AG10803 (cell line): ENCODE results near the gene MAPK12.

Source experiments
- DNase-seq: peaks from one replicate; pipeline ENCODE4 v3.0.0; 2010; ENCODE audit warnings: low read depth
- H3K4me3 ChIP-seq: 2 replicates; pipeline ENCODE4 v1.5.1; 2011; ENCODE audit warnings: mild to moderate bottlenecking, low read length, control low read depth
- TF ChIP-seq, protein P1 (sequence below): conservative IDR thresholded peaks from 2 replicates; pipeline ENCODE4 v1.5.1; 2011; ENCODE audit warnings: mild to moderate bottlenecking, low read length, control low read depth, inconsistent platforms

The MAPK12 gene

DNA sequence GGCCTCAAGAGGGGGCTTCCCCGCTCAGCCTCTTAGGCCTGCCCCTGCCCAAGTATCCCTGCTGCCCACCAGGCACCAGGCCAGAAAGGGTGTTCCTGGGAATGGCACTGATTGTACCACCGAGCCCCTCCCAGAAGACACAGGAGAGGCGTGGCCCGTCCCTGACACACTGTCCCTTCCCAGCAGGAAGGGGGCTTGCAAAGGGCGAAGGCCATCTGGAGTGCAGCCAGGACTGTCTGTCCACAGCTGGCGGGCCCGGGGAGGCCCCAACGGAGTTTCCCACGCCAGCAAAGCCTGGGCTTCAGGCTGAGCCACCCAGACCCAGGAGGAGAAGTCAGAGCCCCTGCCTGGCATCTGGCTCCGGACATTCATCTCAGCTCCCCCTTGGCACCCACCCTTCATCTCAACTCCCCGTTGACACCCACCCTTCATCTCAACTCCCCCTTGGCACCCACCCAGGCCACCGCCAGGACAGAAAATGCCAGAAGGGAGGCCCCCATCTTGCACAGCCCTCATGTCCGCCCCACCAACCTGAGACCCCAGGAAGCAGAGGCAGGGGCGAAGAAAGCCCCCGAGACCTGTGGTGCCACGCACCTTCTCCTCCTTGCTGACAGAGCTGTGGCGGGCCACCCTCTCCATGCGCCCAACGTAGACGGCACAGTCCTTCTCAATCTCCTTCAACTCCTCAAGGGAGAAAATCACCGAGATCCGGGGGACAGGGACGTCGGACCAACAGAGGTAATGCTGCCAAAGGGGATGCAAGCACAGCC is 36.1 kb downstream of the MAPK12 start:
- TF ChIP-seq, protein P1, sequence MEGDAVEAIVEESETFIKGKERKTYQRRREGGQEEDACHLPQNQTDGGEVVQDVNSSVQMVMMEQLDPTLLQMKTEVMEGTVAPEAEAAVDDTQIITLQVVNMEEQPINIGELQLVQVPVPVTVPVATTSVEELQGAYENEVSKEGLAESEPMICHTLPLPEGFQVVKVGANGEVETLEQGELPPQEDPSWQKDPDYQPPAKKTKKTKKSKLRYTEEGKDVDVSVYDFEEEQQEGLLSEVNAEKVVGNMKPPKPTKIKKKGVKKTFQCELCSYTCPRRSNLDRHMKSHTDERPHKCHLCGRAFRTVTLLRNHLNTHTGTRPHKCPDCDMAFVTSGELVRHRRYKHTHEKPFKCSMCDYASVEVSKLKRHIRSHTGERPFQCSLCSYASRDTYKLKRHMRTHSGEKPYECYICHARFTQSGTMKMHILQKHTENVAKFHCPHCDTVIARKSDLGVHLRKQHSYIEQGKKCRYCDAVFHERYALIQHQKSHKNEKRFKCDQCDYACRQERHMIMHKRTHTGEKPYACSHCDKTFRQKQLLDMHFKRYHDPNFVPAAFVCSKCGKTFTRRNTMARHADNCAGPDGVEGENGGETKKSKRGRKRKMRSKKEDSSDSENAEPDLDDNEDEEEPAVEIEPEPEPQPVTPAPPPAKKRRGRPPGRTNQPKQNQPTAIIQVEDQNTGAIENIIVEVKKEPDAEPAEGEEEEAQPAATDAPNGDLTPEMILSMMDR, result no peak

DNA sequence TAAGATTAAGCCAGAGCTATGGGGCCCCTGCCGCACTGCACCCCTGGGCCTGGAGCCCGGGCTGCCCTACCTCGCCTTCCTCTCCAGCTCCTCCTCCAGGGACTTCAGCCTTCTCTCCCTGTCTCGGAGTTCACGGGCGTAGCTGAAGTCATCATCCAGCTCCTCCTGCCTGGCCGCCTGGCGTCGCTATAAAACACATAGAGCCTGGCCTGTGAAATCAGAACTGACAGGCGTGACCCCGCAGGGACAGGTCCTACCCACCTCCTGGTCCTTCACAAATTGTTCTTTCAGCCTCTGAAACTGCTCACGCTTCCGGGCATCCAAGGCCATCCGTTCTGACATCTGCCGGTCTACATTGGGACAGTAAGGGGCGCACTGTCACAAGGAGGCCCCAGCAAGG is 37.4 kb downstream of the MAPK12 start:
- DNase-seq, result no peak
- TF ChIP-seq, protein P1, result no peak
- no peak overlapping the region for H3K4me3 ChIP-seq

More for the DNA sequence above, 36.1 kb downstream of the MAPK12 start:
- no peak for DNase-seq
- no peak overlapping the region for H3K4me3 ChIP-seq

DNA sequence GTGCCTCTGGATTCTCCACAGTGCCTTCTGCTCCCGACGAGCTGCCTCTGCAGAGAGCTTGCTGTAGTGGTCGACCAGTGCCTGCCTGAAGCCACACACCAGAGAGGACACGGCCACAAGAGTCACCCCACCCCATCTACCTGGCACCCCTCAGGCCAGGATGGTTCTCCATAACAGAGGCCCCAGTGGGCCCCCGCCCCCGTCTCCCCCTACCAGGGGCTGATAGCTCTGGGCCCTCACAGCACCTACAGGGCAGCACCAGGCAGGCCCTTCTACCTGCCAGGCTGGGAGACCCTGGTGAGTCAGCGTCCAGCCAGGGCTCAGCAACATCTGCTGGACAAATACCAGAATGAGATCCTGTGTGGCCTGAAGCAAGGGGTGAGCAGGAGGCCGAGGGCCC is 39.0 kb downstream of the MAPK12 start:
- no peak overlapping the region for H3K4me3 ChIP-seq
- no peak for DNase-seq
- TF ChIP-seq, protein P1, result no peak

DNA sequence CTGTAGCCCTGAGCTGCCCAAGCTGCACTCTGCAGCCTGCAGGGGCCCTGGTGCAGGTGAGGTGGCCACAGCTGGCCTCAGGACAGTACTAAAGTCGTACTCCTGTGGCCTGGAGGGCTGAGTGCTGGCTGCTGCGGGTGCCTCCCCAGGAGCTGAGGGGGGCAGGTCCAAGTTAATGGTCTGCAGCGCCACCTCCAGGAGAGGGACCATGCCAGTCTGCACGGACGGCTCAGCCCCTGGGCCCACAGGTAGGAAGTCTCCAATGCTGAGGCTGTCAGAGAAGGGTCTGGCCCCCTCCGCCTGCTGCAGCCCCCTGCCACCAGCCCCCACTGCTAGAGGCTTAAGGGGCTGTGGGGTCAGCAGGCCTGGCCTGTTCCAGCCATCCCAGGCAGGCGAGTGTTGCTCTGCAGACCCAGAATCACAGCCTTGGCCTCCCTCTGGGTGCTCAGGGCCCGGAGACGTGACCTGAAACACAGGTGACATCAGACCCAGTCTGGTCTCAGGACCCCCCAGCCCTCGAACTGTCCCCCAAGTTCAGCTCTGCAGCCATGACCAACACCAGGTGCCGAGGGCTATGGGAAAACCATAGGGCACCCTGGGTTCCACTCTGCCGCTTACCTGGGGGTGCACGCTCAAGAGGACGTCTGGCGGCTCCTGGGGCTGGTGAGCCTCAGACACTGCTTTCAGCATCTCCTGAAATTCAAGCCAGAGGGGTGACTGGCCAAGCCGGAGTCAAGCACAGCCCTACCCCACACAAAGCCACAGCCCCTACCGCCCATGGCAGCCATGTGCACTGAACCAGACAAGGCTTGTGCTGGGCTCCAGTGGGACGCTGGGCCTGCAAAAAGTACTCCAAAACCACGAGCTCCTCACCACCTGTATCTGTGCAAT is 39.8 kb downstream of the MAPK12 start:
- no peak for DNase-seq
- H3K4me3 ChIP-seq, result no peak overlapping the region
- TF ChIP-seq, protein P1, result no peak

DNA sequence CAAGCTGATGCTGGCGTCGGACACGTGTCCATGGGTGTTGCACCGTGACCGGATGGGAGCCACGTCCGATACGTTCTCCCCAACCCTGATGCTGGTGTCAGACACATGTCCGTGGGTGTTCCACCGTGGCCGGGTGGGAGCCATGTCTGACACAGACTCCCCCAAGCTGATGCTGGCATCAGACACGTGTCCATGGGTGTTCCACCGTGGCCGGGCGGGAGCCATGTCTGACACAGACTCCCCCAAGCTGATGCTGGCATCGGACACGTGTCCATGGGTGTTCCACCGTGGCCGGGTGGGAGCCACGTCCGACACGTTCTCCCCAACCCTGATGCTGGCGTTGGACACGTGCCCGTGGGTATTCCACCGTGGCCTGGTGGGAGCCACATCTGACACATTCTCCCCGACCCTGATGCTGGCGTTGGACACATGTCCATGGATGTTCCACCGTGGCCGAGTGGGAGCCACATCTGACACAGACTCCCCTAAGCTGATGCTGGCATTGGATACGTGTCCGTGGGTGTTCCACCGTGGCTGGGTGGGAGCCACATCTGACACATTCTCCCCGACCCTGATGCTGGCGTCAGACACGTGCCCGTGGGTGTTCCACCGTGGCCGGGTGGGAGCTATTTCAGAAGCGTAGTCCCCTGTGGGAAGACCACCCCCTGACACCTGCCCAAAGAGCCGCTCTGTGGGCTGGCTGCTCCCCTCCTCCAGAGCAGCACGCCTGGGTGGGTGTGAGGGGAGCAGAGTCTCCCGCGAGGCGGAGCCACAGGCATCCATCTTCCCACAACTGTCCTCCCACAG is 40.7 kb downstream of the MAPK12 start:
- TF ChIP-seq, protein P1, result no peak
- no peak overlapping the region for H3K4me3 ChIP-seq
- no peak for DNase-seq

DNA sequence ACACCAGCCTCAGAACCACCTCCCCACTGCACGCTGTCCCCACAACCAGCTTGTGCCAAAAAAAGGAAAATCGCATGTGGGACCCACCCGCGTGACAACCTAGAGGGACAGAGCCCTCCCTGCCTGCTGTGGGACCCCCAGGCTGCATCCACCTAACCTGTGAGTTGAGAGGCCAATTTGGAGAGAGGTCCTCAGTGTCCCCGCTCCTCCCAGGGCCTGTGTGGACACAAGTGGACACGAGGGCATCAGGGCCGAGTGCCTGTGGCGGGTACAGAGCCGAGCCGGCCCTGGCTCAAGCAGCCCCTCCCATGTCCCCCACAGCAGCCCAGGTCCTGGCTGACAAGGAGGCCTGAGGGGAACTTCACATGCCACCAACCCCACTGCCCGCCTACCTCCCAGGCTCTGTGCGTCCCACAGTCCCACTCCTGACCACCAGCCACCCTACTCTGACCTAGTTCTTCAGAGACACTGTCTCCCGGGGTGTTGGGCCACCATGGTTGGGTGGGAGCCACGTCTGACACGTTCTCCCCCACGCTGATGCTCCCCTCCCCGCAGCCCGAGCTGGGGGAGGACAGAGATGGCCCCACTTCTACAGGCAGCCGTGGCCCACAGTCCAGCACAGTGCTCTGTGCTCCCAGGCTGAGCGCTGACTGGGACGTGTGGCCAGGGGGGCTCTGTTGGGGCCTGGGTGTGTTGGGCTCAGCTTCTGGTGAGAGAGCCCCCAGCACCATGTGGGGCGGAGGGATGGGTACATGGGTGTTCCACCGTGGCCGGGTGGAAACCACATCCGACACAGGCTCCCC is 41.5 kb downstream of the MAPK12 start:
- no peak for DNase-seq
- no peak overlapping the region for H3K4me3 ChIP-seq
- TF ChIP-seq, protein P1, result no peak
